ENCODE results near the gene ZSCAN30. TPM values are rescaled to one million over a fixed set of nuclear protein-coding genes. Genes with fewer than 3 reads are reported as not detected.
A peak's percentile ranks its signal among the peaks of the same experiment; 100 is the strongest.

Gene ZSCAN30
- total and polyA plus RNA-seq, 2 donors (not counting 3 experiments of a cell fraction or from before 2014, with no cell fraction given), result 6.7 to 18.0 TPM

DNA sequence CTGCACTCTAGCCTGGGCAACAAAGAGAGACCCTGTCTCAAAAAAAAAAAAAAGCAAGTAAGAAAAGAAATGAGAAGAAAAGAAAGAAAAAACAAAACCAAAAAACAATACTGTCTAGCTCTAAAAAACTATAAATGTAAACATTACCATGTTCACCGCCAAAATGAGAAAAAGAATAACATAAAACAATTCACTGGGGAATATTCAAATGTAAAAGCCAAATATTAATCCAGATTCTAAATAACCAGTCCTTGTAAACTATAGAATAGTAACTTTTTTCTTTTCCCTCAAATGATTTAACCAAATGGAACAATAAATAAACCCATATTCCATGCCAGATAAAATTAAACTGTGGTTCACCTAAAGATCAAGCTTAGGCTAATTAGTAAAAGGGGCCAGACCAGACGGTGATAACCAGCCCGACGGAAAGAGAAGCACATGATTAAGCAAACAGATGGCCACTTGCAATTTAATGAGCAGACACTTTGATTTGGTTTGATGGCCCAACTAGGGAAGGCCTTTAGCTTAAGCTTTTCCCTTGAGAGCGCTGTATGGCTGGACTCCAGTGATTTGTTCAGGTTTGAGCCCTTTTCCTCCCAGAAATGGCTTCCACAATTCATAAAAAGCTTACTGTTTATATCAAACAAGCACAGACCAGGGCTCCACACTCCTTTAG, 88.6 kb downstream of the ZSCAN30 start:
- Histone ChIP-seq H3K9ac (replicated peaks; ENCODE audit: extremely low read depth, insufficient read depth, low read length) (no peak overlapping the region), H3K4me2 (ENCODE audit: insufficient read depth, low read length) (no peak overlapping the region), H4K20me1 (replicated peaks; ENCODE audit: control insufficient read depth, extremely low read depth, insufficient read depth, low read length) (no peaks in the 10 kb centered on the region), H2AFZ (ENCODE audit: low read depth, low read length) (peak overlapping the region; percentile 34), H3K27ac (ENCODE audit: insufficient read depth, low read depth, low read length) (no peak overlapping the region), H3K27me3 (ENCODE audit: control insufficient read depth in 2 of 2, insufficient read depth in 2 of 2, low read length in 2 of 2) (peaks cover 0 to 2% of the 10 kb centered on the region in 2 experiments), H3K9me3 (replicated peaks; ENCODE audit: control insufficient read depth, insufficient read depth, low read length) (no peaks in the 10 kb centered on the region), H3K4me3 (replicated peaks in 1 of 3; ENCODE audit: insufficient read depth in 1 of 3, low read depth in 1 of 3, low read length in 3 of 3) (no peak overlapping the region), H3K79me2 (ENCODE audit: control insufficient read depth, insufficient read depth, low read length) (no peaks in the 10 kb centered on the region), H3K36me3 (ENCODE audit: control insufficient read depth in 2 of 2, extremely low read depth in 1 of 2, insufficient read depth in 2 of 2, low read length in 2 of 2) (no peaks in the 10 kb centered on the region), H3K9me1 (replicated peaks; ENCODE audit: control insufficient read depth, extremely low read depth, insufficient read depth, low read length) (no peaks in the 10 kb centered on the region), H3K4me1 (ENCODE audit: control insufficient read depth, extremely low read depth, insufficient read depth, low read length) (no peaks in the 10 kb centered on the region)
- FAIRE-seq, result no peak
- DNase-seq (ENCODE audit: low read depth, low spot score), result no peak
- ChIA-PET POLR2A (no interaction called here), CTCF (interaction anchor here (0.8 to 1.5 kb wide), 3 partner anchors 9 to 29 kb away, joined by 3 to 4 read pairs (median 3); no protein-coding TSS in a partner anchor)
- no TSS peak for BruUV-seq (replicated peaks)
- TF ChIP-seq POLR2AphosphoS5 (IDR thresholded peaks at IDR 0.05; ENCODE audit: insufficient read depth, low read depth, low read length) (no peak), POLR2A (IDR thresholded peaks at IDR 0.05; ENCODE audit: low read depth, low read length) (no peak), JUN (IDR thresholded peaks at IDR 0.05; ENCODE audit: borderline replicate concordance, insufficient read depth, insufficient read length, low read depth) (no peak), FOS (IDR thresholded peaks at IDR 0.05; ENCODE audit: borderline replicate concordance, insufficient read depth, low read length) (no peak), EZH2 (IDR thresholded peaks at IDR 0.05; ENCODE audit: borderline replicate concordance, low read depth, low read length, severe bottlenecking) (no peak), MYC (IDR thresholded peaks at IDR 0.05; ENCODE audit: low read depth, low read length) (no peak), GATA2 (IDR thresholded peaks at IDR 0.05; ENCODE audit: insufficient read depth, insufficient read length, low read depth, low read length) (no peak)
- TF ChIP-seq, protein P1, sequence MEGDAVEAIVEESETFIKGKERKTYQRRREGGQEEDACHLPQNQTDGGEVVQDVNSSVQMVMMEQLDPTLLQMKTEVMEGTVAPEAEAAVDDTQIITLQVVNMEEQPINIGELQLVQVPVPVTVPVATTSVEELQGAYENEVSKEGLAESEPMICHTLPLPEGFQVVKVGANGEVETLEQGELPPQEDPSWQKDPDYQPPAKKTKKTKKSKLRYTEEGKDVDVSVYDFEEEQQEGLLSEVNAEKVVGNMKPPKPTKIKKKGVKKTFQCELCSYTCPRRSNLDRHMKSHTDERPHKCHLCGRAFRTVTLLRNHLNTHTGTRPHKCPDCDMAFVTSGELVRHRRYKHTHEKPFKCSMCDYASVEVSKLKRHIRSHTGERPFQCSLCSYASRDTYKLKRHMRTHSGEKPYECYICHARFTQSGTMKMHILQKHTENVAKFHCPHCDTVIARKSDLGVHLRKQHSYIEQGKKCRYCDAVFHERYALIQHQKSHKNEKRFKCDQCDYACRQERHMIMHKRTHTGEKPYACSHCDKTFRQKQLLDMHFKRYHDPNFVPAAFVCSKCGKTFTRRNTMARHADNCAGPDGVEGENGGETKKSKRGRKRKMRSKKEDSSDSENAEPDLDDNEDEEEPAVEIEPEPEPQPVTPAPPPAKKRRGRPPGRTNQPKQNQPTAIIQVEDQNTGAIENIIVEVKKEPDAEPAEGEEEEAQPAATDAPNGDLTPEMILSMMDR (IDR thresholded peaks at IDR 0.05; ENCODE audit: extremely low read depth in 1 of 2, insufficient read depth in 1 of 2, low read depth in 1 of 2, low read length in 2 of 2), result no peak
- TF ChIP-seq, protein P2, sequence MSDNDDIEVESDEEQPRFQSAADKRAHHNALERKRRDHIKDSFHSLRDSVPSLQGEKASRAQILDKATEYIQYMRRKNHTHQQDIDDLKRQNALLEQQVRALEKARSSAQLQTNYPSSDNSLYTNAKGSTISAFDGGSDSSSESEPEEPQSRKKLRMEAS (IDR thresholded peaks at IDR 0.05; ENCODE audit: insufficient read depth, insufficient read length), result no peak
- dilution Hi-C loops (cut with MboI; ENCODE audit: extremely low pct_ligation_motif_present, low sequenced_read_pairs) (no loop called here), intact Hi-C loops (cut with micrococcal nuclease) (no loop called here)

Other genes starting within 250 kb of the ZSCAN30 start
- 111 and 117 TPM in 2 replicates for gene MAPRE2, start 248.8 kb downstream of the ZSCAN30 start, total RNA-seq
- 141 and 148 TPM in 2 replicates for gene MAPRE2, start 248.8 kb downstream of the ZSCAN30 start, polyA plus RNA-seq
- 5.1 and 5.5 TPM in 2 replicates for gene ZNF397, start 49.2 kb downstream of the ZSCAN30 start, total RNA-seq
- 1.1 and 1.5 TPM in 2 replicates for gene ZNF397, start 49.2 kb downstream of the ZSCAN30 start, polyA plus RNA-seq
- 38.6 and 40.2 TPM in 2 replicates for gene ZNF24, start 54.2 kb upstream of the ZSCAN30 start, total RNA-seq
- gene ZNF24, start 54.2 kb upstream of the ZSCAN30 start, polyA plus RNA-seq, result 7.0 and 10.3 TPM in 2 replicates
- gene ZNF396, start 87.1 kb upstream of the ZSCAN30 start, total RNA-seq, result 0.44 and 0.72 TPM in 2 replicates
- gene ZNF396, start 87.1 kb upstream of the ZSCAN30 start, polyA plus RNA-seq, result 0.14 and 0.28 TPM in 2 replicates
- 51.4 and 56.0 TPM in 2 replicates for gene INO80C, start 207.7 kb upstream of the ZSCAN30 start, total RNA-seq
- gene INO80C, start 207.7 kb upstream of the ZSCAN30 start, polyA plus RNA-seq, result 41.4 and 43.4 TPM in 2 replicates

All from endothelial cell of umbilical vein (primary cell).